HL-60 (cell line): ENCODE results near the gene OR6N1.

ENCODE experiments used
- CTCF ChIP-seq: IDR thresholded peaks from one replicate; pipeline ENCODE4 v1.5.1; 2011; ENCODE audit warnings: low read length, control low read depth, inconsistent platforms; ENCODE audit not compliant: insufficient read depth
- GABPA ChIP-seq: IDR thresholded peaks from 2 replicates; pipeline ENCODE4 v1.6.1; 2012; ENCODE audit warnings: low read depth
- POLR2AphosphoS5 ChIP-seq: IDR thresholded peaks from 2 replicates; pipeline ENCODE4 v1.6.1; 2012; ENCODE audit warnings: low read depth
- SPI1 ChIP-seq: IDR thresholded peaks from 2 replicates; pipeline ENCODE4 v1.6.1; 2012; ENCODE audit warnings: low read depth, mild to moderate bottlenecking, borderline replicate concordance
- TF ChIP-seq, protein P1 (sequence below): IDR thresholded peaks from 2 replicates; pipeline ENCODE4 v1.6.1; 2012; ENCODE audit warnings: low read depth; ENCODE audit not compliant: insufficient replicate concordance

- TF ChIP-seq CTCF (no peak), POLR2AphosphoS5 (no peak), GABPA (no peak), SPI1 (no peak)
- TF ChIP-seq, protein P1, sequence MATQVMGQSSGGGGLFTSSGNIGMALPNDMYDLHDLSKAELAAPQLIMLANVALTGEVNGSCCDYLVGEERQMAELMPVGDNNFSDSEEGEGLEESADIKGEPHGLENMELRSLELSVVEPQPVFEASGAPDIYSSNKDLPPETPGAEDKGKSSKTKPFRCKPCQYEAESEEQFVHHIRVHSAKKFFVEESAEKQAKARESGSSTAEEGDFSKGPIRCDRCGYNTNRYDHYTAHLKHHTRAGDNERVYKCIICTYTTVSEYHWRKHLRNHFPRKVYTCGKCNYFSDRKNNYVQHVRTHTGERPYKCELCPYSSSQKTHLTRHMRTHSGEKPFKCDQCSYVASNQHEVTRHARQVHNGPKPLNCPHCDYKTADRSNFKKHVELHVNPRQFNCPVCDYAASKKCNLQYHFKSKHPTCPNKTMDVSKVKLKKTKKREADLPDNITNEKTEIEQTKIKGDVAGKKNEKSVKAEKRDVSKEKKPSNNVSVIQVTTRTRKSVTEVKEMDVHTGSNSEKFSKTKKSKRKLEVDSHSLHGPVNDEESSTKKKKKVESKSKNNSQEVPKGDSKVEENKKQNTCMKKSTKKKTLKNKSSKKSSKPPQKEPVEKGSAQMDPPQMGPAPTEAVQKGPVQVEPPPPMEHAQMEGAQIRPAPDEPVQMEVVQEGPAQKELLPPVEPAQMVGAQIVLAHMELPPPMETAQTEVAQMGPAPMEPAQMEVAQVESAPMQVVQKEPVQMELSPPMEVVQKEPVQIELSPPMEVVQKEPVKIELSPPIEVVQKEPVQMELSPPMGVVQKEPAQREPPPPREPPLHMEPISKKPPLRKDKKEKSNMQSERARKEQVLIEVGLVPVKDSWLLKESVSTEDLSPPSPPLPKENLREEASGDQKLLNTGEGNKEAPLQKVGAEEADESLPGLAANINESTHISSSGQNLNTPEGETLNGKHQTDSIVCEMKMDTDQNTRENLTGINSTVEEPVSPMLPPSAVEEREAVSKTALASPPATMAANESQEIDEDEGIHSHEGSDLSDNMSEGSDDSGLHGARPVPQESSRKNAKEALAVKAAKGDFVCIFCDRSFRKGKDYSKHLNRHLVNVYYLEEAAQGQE: no peak
Observed at GRCh38 chr1:158814970-158815369, 43.0 kb upstream of the OR6N1 start.
